ENCODE measurements around the gene ATP5F1D. TPM values are rescaled to one million over a fixed set of nuclear protein-coding genes. Genes with fewer than 3 reads are reported as not detected.

ATP5F1D gene
- total and polyA plus RNA-seq, 2 of the 13 experiments (the other 11 are each of a cell fraction or from before 2014, with no cell fraction given), result 39.4 to 78.7 TPM

- TF ChIP-seq ZNF687 (CRISPR knock-in tag; IDR thresholded peaks at IDR 0.05) (peak; percentile 85), MED13 (CRISPR knock-in tag; IDR thresholded peaks at IDR 0.05) (no peak), TFE3 (CRISPR knock-in tag; IDR thresholded peaks at IDR 0.05) (no peak), KDM2A (CRISPR knock-in tag; IDR thresholded peaks at IDR 0.05; ENCODE audit: borderline replicate concordance, low read depth) (peak; percentile 62; the same call in 1 of the 2 replicates), ZNF646 (CRISPR knock-in tag; IDR thresholded peaks at IDR 0.05) (no peak), MIER3 (CRISPR knock-in tag; IDR thresholded peaks at IDR 0.05; ENCODE audit: borderline replicate concordance) (peak; percentile 78), ZNF30 (CRISPR knock-in tag; IDR thresholded peaks at IDR 0.05) (no peak), ZNF652 (CRISPR knock-in tag; IDR thresholded peaks at IDR 0.05; ENCODE audit: borderline replicate concordance, low read depth) (no peak), GFI1 (CRISPR knock-in tag; IDR thresholded peaks at IDR 0.05; ENCODE audit: borderline replicate concordance) (no peak), ZNF33B (CRISPR knock-in tag; IDR thresholded peaks at IDR 0.05) (no peak; the same call in 1 of the 2 replicates), ZBED4 (CRISPR knock-in tag; IDR thresholded peaks at IDR 0.05; ENCODE audit: borderline replicate concordance) (peak; percentile 88; the same call in 1 of the 2 replicates), ZNF816 (CRISPR knock-in tag; IDR thresholded peaks at IDR 0.05; ENCODE audit: borderline replicate concordance) (no peak)
Measured at GRCh38 chr19:1264801-1265614, 23.5 kb downstream of the ATP5F1D start (continued).

All from HepG2 (cell line).